ENCODE measurements around the gene VAMP5.

VAMP5 gene

DNA sequence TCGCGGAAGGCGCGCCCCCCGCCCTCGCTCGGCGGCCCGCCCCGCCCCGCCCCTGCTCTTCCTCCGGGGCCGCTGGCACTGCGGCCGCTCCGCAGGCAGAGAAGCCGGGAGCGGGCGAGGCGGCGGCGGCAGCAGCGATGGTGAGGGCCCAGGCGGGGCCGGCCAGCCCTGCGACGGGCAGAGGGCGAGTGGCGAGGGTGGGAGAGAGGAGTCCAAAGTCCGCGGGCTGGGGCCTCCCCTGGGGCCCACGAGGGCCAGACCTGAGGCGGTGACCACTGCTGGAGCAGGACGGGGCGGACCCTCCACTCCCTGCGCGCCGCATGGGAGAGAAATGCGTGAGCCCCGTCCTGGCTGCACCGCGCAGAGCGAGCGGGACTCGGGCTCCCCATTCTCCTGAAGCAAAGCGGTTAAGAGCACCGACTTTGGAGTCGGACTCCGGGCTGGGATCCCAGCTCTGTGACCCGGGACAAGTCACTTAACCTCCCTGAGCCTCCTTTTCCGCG lies at the start of gene VAMP5:
Gene VAMP5 (plus strand): TSS at position 78 of the 503 bp plus-strand sequence. CDS start 60 bp downstream, at position 138.
- no peak within 1 kb of the TSS for H3K27ac ChIP-seq
- TF ChIP-seq ZFX (IDR thresholded peaks at IDR 0.05) (no peak), CTCF (conservative IDR thresholded peaks at IDR 0.05) (no peak)

DNA sequence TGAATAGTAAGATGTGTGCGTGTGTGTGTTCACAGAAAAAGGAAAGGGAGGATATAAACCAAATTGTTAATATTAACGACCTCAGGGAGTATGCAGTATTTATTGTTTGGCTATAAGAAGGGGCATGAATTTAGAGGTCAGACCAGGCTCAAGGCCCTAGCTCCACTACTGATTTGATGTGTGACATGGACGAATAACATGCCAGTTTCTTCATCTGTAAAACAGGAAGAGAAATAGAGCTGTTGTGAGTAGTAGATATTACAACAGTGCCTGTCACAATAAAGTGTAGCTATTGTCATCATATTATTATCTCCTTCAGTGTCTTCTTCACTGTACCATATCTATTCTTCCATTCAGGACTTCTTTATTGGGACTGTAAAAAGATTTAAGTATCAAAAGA lies 49.4 kb upstream of the VAMP5 start:
- H3K27ac ChIP-seq = no peak overlapping the region
- no peak for TF ChIP-seq ZFX (IDR thresholded peaks at IDR 0.05)
- TF ChIP-seq CTCF (conservative IDR thresholded peaks at IDR 0.05) = no peak

- TF ChIP-seq CTCF (conservative IDR thresholded peaks at IDR 0.05) (no peak), ZFX (IDR thresholded peaks at IDR 0.05) (no peak)
- no peak overlapping the region for H3K27ac ChIP-seq
Observed at GRCh38 chr2:85536479-85536878, 47.8 kb upstream of the VAMP5 start.

GRCh38 chr2:85537600-85538506 lies 46.4 kb upstream of the VAMP5 start:
- TF ChIP-seq CTCF (conservative IDR thresholded peaks at IDR 0.05) (no peak), ZFX (IDR thresholded peaks at IDR 0.05) (no peak)
- peak overlapping the region; percentile 99 for H3K27ac ChIP-seq

GRCh38 chr2:85538507-85539360 lies 45.5 kb upstream of the VAMP5 start, which contains the start of gene MAT2A:
Gene MAT2A (plus strand): TSS chr2:85539168. CDS start chr2:85539288, 120 bp downstream.
- H3K27ac ChIP-seq = peak within 1 kb of the TSS; percentile 99
- TF ChIP-seq ZFX (IDR thresholded peaks at IDR 0.05) (no peak; the same call in 1 of the 2 replicates), CTCF (conservative IDR thresholded peaks at IDR 0.05) (peak; percentile 82)

DNA sequence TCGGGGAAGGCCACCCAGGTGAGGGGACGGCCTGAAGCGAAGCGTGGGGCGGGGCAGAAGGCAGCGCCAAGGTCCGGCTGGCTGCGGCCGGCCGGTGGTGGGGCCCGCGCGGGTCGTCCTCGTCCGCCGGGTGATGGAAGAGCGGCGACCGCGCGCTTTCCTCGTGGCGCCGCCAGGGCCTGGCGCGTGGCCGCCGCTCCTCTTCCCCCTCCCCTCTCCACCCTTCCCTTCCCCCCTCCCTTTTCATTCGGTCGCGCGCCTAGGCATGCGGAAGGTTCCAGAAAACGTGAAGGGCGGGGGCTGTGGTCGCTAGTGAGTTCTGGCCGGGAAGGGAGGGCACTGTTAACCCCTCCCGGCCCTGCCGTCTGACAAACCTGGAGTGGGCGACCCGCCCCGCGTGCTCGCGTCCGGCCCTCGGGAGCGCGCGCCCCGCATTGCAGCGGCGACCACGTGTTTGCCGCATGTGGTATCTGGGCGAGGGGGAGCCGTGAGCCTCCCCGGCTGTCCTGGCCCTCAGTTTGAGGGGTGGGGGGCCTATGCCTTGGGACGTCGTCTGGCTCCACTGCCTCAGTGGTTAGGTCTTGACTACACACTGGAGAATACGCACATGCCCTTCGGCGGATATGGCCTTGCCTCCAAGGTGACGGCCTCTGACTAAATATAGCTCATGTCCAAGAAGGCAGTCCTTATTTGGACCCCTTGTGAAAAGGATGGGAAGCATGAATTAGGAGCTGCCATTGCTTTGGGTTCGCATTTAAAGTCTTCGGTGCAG lies 44.7 kb upstream of the VAMP5 start:
- peak overlapping the region; percentile 99 for H3K27ac ChIP-seq
- no peak for TF ChIP-seq CTCF (conservative IDR thresholded peaks at IDR 0.05)
- TF ChIP-seq ZFX (IDR thresholded peaks at IDR 0.05) = peak; percentile 54; the same call in 1 of the 2 replicates
